Measurements from ENCODE around the gene CSH2.

The CSH2 gene

GRCh38 chr17:63842540-63843386 is 30.7 kb downstream of the CSH2 start, which contains the start of gene SMARCD2 (continued):
- TF ChIP-seq ZNF398 (tag by site-specific recombination; IDR thresholded peaks at IDR 0.05) (peak; percentile 41), ZNF626 (tag by site-specific recombination; IDR thresholded peaks at IDR 0.05) (no peak), ZNF324 (tag by site-specific recombination; IDR thresholded peaks at IDR 0.05) (peak; percentile 100), ZNF792 (tag by site-specific recombination; IDR thresholded peaks at IDR 0.05) (0 out of 2 replicates have a peak, but pooled peaks have one; percentile 45), ZSCAN23 (tag by site-specific recombination; IDR thresholded peaks at IDR 0.05) (peak; percentile 98), ZNF701 (tag by site-specific recombination; IDR thresholded peaks at IDR 0.05) (peak; percentile 49; the same call in 1 of the 2 replicates), GLIS1 (tag by site-specific recombination; IDR thresholded peaks at IDR 0.05) (peak; percentile 62; the same call in 1 of the 2 replicates), ZNF548 (tag by site-specific recombination; IDR thresholded peaks at IDR 0.05) (0 out of 2 replicates have a peak, but pooled peaks have one; percentile 55), ZNF777 (tag by site-specific recombination; IDR thresholded peaks at IDR 0.05; ENCODE audit: borderline replicate concordance) (no peak), KLF1 (tag by site-specific recombination; IDR thresholded peaks at IDR 0.05) (peak; percentile 78), ZNF518A (tag by site-specific recombination; conservative IDR thresholded peaks at IDR 0.05; ENCODE audit: low read depth) (peak; percentile 98), ZNF416 (tag by site-specific recombination; IDR thresholded peaks at IDR 0.05) (no peak), ZNF121 (tag by site-specific recombination; IDR thresholded peaks at IDR 0.05) (peak; percentile 42; the same call in 1 of the 2 replicates), ZNF2 (tag by site-specific recombination; IDR thresholded peaks at IDR 0.05) (peak; percentile 72), ZFP69B (tag by site-specific recombination; IDR thresholded peaks at IDR 0.05) (peak; percentile 96), GFI1B (tag by site-specific recombination; IDR thresholded peaks at IDR 0.05) (peak; percentile 79; the same call in 1 of the 2 replicates), ZBTB48 (tag by site-specific recombination; IDR thresholded peaks at IDR 0.05) (0 out of 2 replicates have a peak, but pooled peaks have one; percentile 6), HOXC10 (CRISPR knock-in tag; IDR thresholded peaks at IDR 0.05) (no peak), PRDM2 (tag by site-specific recombination; IDR thresholded peaks at IDR 0.05; ENCODE audit: borderline replicate concordance) (no peak), ZNF18 (tag by site-specific recombination; IDR thresholded peaks at IDR 0.05) (no peak), ZNF791 (tag by site-specific recombination; IDR thresholded peaks at IDR 0.05) (no peak), ZNF600 (tag by site-specific recombination; IDR thresholded peaks at IDR 0.05) (peak; percentile 86), ZNF175 (tag by site-specific recombination; IDR thresholded peaks at IDR 0.05) (no peak), PRDM1 (tag by site-specific recombination; IDR thresholded peaks at IDR 0.05) (peak; percentile 74), ZNF132 (tag by site-specific recombination; IDR thresholded peaks at IDR 0.05; ENCODE audit: borderline replicate concordance) (no peak), ZNF501 (tag by site-specific recombination; IDR thresholded peaks at IDR 0.05) (peak; percentile 81)

Measured in HEK293 (cell line).